Transverse colon (tissue), 4 donors: ENCODE data around the gene ZNF644. TPM values are rescaled to one million over a fixed set of nuclear protein-coding genes. Genes with fewer than 3 reads are reported as not detected.
A peak's percentile ranks its signal among the peaks of the same experiment; 100 is the strongest.

ENCODE experiments used
- DNase-seq: peaks from one replicate; pipeline ENCODE4 v3.0.0-alpha.2; 2019
- H3K27ac ChIP-seq, 4 donors: fragments of 200-600 bp; sonication (generic); 2 replicates each; pipeline ENCODE4 v1.5.1; 2016 to 2018; ENCODE audit warnings: inconsistent platforms in 4 of 4
- H3K27me3 ChIP-seq: fragments of 200-600 bp; sonication (generic); 2 replicates; pipeline ENCODE4 v1.5.1; 2017; ENCODE audit warnings: inconsistent platforms
- H3K36me3 ChIP-seq, 4 donors: fragments of 200-600 bp; sonication (generic); 2 replicates each; pipeline ENCODE4 v1.5.1; 2017 to 2019; ENCODE audit warnings: inconsistent platforms in 4 of 4
- H3K4me1 ChIP-seq, 4 donors: fragments of 200-600 bp; sonication (generic); 2 replicates each; pipeline ENCODE4 v1.5.1; 2017 to 2020; ENCODE audit warnings: inconsistent platforms in 4 of 4
- H3K4me3 ChIP-seq, 4 donors: fragments of 200-600 bp; sonication (generic); 1 replicate in 1 of 4; 2 replicates in 3 of 4; pipeline versions ENCODE4 v1.5.1 to v1.6.1; 2017 to 2019; ENCODE audit warnings: inconsistent platforms in 4 of 4
- H3K9me3 ChIP-seq, 2 donors: fragments of 200-600 bp; sonication (generic); 2 replicates each; pipeline ENCODE4 v1.5.1; 2017 to 2019; ENCODE audit warnings: inconsistent platforms in 2 of 2
- EP300 ChIP-seq: sonication (generic); formaldehyde crosslinking; IDR thresholded peaks from one replicate; pipeline ENCODE4 v1.6.1; 2017; ENCODE audit warnings: antibody characterized with exemption, low read depth
- POLR2A ChIP-seq: fragments of 450-650 bp; IDR thresholded peaks from one replicate; pipeline ENCODE4 v1.6.1; 2016; ENCODE audit warnings: antibody characterized with exemption, mild to moderate bottlenecking, moderate library complexity
- POLR2AphosphoS5 ChIP-seq, 3 donors: sonication (generic); formaldehyde crosslinking; IDR thresholded peaks; one replicate each; pipeline ENCODE4 v1.6.1; 2016; ENCODE audit warnings: antibody characterized with exemption in 3 of 3
- WGBS, 2 donors: methylation state at CpG; one replicate each; pipeline ENCODE4 v1.1.5; 2018; ENCODE audit warnings: low coverage in 1 of 2; 5-methylcytosine and 5-hydroxymethylcytosine counted together
- in situ Hi-C, 4 donors: fragments of 200-750 bp; cut with MboI; loops; one replicate each; pipeline versions ENCODE4 v1.15.0 to v1.15.1; 2017; ENCODE audit warnings: low sequenced_read_pairs in 3 of 4, low pct_ligation_motif_present in 1 of 4, low pct_unique_long_range_greater_than_20kb in 1 of 4
- intact Hi-C: fragments of 100-400 bp; cut with DNase I; formaldehyde crosslinking; loops from one replicate; pipeline ENCODE4 v1.15.1; 2023; ENCODE audit warnings: low total_unique reads
- total RNA-seq, 4 donors: library from RNA; depleted of rRNA; stranded (reverse); fragments of >200 nt; gene quantifications; one replicate each; pipeline ENCODE4 v1.1.0, GENCODE V29; 2016
- TF ChIP-seq, protein P1 (sequence below), 5 experiments: fragments of 200-600 bp in 3 of 5; fragments of 450-650 bp in 2 of 5; sonication (generic) in 3 of 5; IDR thresholded peaks; 1 replicate in 2 of 5; 2 replicates in 3 of 5; pipeline ENCODE4 v1.5.1; 2016 to 2017; ENCODE audit warnings: antibody characterized with exemption in 5 of 5, inconsistent platforms in 3 of 5, mild to moderate bottlenecking in 2 of 5, moderate library complexity in 1 of 5

ZNF644 gene
- total RNA-seq, 4 donors from 2014 or later: 19.5 to 86.2 (median 50.4) TPM

DNA sequence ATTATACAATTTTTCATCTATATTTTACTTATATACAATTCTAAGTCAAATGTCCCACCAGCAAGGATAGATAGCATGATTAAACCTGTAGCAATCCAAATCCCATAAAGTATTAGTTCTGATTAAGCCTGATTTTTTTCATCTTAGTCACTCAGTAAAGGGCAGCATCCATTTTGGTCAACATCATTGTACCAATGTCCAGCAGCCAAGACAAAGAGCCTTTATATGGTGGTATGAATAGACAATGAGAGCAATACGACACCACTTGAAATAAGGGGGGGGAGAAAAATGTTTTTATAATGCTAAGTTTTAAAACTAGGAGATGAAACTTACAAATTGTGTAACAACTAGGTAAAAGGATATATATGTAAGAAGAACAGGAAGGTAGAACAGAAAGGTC is 7.4 kb downstream of the ZNF644 start:
- intact Hi-C loops (no loop called here), in situ Hi-C loops (no loop called here)
- no peak for TF ChIP-seq POLR2AphosphoS5 (IDR thresholded peaks at IDR 0.05)
- no peak for TF ChIP-seq EP300
- TF ChIP-seq POLR2A: no peak
- TF ChIP-seq, protein P1, sequence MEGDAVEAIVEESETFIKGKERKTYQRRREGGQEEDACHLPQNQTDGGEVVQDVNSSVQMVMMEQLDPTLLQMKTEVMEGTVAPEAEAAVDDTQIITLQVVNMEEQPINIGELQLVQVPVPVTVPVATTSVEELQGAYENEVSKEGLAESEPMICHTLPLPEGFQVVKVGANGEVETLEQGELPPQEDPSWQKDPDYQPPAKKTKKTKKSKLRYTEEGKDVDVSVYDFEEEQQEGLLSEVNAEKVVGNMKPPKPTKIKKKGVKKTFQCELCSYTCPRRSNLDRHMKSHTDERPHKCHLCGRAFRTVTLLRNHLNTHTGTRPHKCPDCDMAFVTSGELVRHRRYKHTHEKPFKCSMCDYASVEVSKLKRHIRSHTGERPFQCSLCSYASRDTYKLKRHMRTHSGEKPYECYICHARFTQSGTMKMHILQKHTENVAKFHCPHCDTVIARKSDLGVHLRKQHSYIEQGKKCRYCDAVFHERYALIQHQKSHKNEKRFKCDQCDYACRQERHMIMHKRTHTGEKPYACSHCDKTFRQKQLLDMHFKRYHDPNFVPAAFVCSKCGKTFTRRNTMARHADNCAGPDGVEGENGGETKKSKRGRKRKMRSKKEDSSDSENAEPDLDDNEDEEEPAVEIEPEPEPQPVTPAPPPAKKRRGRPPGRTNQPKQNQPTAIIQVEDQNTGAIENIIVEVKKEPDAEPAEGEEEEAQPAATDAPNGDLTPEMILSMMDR (IDR thresholded peaks at IDR 0.05): no peak
- no peaks in the 10 kb centered on the region for H3K36me3 ChIP-seq
- H3K4me3 ChIP-seq: no peak overlapping the region
- H3K27ac ChIP-seq: no peak overlapping the region
- WGBS, 2 donors: 70 to 84% methylated on average over 1 of the region's 1 CpG
- no peaks in the 10 kb centered on the region for H3K27me3 ChIP-seq
- peaks cover 34 to 83% (median 44%) of the 10 kb centered on the region in 4 donors for H3K4me1 ChIP-seq
- DNase-seq: no peak
- H3K9me3 ChIP-seq: no peaks in the 10 kb centered on the region

DNA sequence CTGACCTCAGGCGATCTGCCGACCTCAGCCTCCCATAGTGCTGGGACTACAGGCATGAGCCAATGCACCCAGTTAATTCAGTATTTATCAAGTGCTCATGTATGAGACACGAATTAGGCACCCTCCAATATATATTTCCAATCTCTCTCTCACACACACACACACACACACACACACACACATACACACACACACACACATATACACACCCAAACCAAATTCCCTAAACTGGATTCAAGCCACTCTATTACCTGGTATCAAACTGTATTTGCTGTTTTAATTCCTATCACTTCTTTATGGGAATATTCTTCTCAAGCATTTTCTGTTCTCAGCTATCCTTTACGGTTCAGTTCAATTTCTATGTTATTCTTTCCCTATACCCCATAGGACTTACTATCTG is 8.5 kb downstream of the ZNF644 start:
- intact Hi-C loops: no loop called here

DNA sequence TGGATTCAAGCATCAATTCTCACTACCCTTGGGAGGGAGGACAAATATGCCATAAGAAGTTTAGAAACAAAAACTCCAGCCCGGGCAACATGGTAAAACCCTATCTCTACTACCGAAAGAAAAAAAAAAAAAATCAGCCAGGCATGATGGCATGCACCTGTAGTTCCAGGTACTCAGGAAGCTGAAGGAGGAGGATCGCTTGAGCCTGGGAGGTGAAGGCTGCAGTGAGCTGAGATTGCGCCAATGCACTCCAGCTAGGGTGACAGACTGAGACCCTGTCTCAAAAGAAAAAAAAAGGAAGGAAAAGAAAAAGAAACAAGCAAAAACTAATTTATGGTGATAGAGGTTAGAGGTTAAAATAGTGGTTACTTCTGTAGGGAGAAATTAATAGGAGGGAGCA is 9.6 kb downstream of the ZNF644 start:
- in situ Hi-C loops: no loop called here
- peak overlapping the region in 1 of 4 donors; percentile 42 for H3K27ac ChIP-seq
- H3K36me3 ChIP-seq: no peaks in the 10 kb centered on the region
- no peak overlapping the region for H3K4me3 ChIP-seq
- no peaks in the 10 kb centered on the region for H3K9me3 ChIP-seq
- peaks cover 22 to 73% (median 27%) of the 10 kb centered on the region in 4 donors for H3K4me1 ChIP-seq
- intact Hi-C loops: no loop called here
- DNase-seq: no peak
- H3K27me3 ChIP-seq: no peaks in the 10 kb centered on the region
- WGBS, 2 donors: 69 to 73% methylated on average over 3 to 4 of the region's 4 CpGs
- no peak for TF ChIP-seq EP300
- TF ChIP-seq, protein P1 (IDR thresholded peaks at IDR 0.05): no peak

More for the DNA sequence above, 8.5 kb downstream of the ZNF644 start:
- Histone ChIP-seq H3K27me3 (no peaks in the 10 kb centered on the region), H3K27ac (no peak overlapping the region), H3K4me3 (no peak overlapping the region), H3K9me3 (no peaks in the 10 kb centered on the region), H3K36me3 (no peaks in the 10 kb centered on the region), H3K4me1 (peaks cover 23 to 81% (median 34%) of the 10 kb centered on the region in 4 donors)
- in situ Hi-C loops: no loop called here
- TF ChIP-seq, protein P1 (IDR thresholded peaks at IDR 0.05): no peak
- TF ChIP-seq POLR2AphosphoS5 (IDR thresholded peaks at IDR 0.05) (no peak), EP300 (no peak), POLR2A (no peak)
- WGBS, 2 donors: 85 to 93% methylated on average over 4 of the region's 4 CpGs
- DNase-seq: no peak

DNA sequence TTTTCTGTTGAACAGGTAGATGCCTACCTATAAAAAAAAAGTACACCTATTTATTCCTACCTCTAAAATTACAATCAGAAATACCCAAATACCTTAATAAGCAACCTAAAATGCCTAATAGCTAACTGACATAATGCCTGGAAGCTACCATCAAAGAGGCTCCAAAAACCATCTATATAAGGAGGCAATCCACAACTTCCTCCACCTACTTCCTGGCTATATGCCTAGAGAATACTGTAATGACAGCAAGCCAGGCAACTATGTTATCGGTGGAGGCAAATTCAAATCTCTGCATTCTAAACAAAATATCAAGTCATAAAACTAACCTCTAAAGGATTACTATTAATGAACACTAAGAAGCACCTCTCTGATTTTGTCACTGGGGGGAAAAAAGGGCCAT is 10.1 kb downstream of the ZNF644 start:
- in situ Hi-C loops: no loop called here
- Histone ChIP-seq H3K27me3 (no peaks in the 10 kb centered on the region), H3K27ac (peak overlapping the region in 1 of 4 donors; percentile 42), H3K4me3 (no peak overlapping the region), H3K9me3 (no peaks in the 10 kb centered on the region), H3K36me3 (no peaks in the 10 kb centered on the region), H3K4me1 (peaks cover 18 to 68% (median 24%) of the 10 kb centered on the region in 4 donors)
- TF ChIP-seq POLR2AphosphoS5 (IDR thresholded peaks at IDR 0.05) (no peak), EP300 (no peak), POLR2A (no peak)
- TF ChIP-seq, protein P1 (IDR thresholded peaks at IDR 0.05): no peak
- WGBS, 2 donors: 8% methylated on average over 1 of the region's 1 CpG; no CpG with 5 or more reads in 1 of the 2 donors
- DNase-seq: no peak
- intact Hi-C loops: no loop called here
